Neural progenitor cell (in vitro differentiated cells): ENCODE data around the gene CTSF.

Source experiments
- CTCF ChIP-seq: fragments of 200-600 bp; sonication (generic); IDR thresholded peaks from 2 replicates; pipeline ENCODE4 v1.5.1; 2017; ENCODE audit warnings: antibody characterized with exemption, mild to moderate bottlenecking
- EZH2 ChIP-seq: fragments of 200-600 bp; sonication (generic); IDR thresholded peaks from 2 replicates; pipeline ENCODE4 v1.6.1; 2017; ENCODE audit warnings: antibody characterized with exemption, mild to moderate bottlenecking, moderate library complexity

DNA sequence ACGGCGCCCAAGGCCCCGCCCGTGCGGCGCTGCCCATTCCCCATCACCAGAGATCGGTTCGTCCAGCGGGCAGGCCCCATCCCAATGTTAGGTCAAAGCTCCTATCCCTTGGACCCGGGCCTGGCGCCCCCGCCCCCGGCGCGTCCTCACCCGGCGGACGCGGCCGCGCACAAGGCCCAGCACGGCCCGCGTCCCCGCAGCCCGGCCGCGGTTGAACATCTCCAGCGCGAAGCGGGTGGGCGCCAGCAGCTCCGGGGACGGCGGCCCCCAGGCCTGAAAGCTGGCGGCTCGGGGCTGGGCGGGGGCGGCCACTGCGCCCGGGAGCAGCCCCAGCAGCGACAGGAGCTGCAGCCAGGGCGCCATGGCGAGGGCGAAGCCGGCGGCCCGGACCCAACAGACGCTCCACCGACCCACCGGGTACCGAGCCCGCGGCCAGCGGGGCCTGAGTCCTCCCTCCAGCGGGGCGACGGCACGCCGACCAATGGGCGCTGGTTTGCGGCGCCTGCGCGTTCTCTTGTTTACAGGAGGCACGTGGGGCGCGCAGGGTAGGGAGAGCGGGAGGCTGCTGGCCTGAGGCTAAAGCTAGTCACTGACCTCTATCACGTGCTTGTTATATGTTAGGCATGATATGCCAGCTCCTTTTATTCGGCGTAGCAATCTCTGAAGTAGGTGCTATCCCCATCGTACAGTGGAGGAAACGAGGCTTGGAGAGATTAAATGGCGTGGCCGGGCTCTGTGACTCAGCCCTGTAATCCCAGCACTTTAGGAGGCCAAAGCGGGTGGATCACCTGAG, at the start of gene CTSF:
- TF ChIP-seq CTCF (no peak), EZH2 (no peak)
